ENCODE results near the gene NPFFR1.

NPFFR1 gene

DNA sequence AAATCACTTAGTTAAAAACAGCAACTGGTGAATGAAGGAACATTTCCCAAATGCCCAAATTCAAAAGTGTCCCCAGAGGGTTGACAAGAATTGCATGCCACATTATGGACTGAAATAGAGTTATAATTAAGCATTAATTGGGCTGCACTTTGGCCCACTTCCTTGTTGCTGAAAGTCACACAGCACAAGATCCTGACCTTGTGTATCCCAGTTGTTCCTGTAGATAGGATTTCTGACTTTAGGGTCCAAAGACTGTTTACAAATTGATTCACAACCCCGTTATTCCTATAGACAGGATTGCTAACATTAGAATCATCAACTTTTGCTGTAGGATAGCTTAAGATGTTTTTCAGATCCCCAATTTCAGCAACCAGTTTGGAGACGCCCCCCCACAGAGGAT lies 31.5 kb upstream of the NPFFR1 start:
- no peak for DNase-seq

DNA sequence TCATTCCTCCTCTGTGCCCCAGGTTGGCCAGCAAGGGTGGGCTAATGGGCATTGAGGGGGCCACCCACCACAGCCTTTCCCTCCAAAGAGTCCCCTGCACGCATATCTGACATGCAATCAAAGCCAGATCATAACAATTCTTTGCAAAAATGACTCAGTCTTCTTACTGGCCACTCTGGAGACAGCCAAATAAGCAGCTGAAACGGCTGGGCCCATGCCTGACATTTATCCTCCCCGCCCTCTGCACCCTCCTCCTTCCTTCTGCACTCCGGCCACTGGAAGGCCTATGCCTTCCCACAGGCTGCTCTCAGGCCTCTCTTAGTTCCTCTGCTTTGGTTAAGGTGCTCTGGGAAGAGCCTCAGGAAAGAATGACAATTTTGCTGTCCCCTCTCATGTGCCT lies 29.2 kb upstream of the NPFFR1 start:
- no peak for DNase-seq

DNA sequence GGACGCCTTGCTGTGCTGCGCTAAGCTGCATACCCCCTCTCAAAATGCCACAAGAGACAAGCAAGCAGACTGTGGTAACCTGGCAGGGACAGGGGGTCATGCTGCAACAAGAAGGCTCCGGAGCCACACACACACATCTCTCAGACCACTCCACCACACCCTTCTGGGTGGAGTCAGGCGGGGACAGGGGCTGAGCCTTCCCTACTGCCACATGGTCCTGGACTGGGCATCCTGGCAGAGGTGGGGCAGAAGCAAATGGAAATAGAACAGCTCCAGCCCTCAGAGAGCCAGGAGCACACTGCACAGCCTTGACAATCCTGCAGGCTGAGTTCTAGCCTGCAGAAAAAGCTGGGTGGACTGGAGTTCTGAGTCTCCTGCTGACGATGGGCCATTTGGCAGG lies 28.4 kb upstream of the NPFFR1 start:
- no peak for DNase-seq

DNA sequence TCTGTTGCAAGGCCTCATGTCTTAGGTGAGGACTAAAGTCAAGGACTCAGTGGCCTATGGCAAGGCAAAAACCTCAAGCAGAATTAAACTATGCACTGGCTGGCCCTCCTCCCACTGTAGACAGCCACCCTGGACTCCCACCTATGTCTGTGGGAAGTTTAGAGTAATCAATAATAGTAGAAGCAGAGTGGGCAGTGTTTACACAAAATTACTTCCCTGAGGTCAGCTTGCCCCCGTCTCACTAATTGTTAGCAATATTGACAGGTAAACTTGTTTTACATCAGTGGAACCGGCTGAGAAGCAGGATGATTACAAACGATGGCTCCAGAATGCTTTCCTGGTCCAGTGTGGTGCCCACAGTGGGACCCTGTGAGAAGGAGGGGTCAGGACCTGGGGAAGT lies 27.9 kb upstream of the NPFFR1 start:
- DNase-seq, result no peak

DNA sequence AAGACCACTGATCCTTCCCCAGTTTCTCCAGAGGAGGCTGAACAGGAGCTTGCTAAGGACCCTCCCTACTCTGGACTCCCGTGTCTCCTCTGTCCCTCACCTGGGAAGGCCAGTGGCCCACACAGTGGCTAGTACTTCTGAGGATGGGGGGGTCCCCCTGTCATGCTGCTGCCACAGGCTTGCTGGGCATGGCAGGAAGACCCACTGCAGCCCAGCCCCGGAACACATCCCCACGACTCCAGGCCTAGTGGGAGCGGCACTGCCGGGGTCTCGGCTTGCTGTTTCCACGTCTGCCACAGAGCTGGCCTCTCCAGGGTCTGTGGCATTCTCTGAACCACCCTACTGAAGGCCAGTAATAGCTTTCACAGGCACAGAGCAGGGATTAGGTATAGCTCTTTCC lies 25.9 kb upstream of the NPFFR1 start:
- no peak for DNase-seq

DNA sequence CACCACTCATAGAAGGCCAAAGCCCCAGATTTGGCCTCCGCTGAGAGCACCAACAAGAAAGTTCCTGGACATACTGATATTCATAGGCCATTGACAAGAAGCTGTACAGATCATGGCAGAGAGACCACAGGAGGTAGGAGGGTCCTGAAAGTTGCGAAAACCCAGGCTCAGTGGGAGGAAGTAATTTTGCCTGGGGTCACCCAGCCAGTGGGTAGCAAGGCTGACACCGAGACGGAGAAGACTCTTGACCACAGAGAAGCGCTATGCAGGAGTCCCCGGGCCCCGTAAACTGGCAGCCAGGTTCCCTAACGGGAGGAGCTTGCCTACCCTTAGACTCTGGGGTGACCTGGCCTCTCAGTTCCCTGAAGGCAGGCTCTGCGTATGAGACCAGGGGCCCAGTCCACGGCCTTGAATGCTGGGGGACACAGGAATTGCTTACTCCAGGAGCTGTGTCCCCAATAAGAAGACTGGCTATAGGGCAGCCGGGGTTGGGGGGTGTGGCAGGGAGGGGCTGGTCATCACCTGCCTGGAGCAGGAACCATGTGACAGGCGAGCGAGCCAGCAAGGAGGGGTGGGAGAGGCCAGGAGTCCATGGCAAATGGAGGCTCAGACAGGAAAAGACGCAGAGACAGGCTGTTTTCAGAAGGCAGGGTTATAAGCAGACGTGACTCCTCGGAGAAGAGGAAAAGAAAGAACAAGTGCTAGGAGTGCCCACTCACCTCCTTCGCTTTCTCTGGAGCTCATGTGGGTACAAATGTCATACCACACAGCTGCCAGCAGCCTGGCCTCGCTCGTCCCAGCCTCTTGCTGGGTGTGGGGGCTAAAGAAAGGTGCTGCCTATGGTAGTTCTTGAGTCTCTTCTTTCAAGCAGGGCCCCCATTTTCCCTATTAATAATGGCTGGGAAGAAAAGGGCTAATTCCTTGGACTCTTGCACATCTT lies 24.6 kb upstream of the NPFFR1 start:
- no peak for DNase-seq

DNA sequence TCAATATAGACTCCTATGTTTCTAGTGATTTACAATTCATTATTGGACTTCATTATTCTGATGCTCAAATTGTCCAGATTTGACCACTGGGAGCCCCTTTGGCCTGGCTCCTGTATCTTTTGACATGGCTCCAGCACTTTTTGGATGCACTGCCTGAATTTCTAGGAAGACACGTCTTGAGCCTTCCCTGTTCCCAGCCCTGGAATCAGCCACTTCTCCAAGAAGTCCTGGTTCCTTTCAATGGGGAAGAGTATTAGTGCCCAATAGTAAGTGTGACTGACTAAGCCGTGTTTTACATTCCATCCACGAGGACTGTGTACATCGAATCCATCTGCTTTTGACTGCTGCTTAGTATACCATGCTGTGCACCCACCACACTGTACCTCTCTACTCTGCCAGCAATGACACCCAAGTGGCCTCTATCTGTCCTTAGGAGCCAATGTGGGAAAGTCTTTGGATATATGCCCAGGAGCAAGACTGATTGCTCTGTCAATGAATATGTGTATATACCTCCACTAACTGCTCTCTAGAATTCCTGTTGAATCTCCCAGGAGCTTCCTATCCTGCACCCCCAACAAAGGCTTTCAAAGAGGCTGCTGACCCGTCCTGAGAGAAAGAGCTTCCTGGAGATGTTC lies 23.2 kb upstream of the NPFFR1 start:
- DNase-seq, result no peak

DNA sequence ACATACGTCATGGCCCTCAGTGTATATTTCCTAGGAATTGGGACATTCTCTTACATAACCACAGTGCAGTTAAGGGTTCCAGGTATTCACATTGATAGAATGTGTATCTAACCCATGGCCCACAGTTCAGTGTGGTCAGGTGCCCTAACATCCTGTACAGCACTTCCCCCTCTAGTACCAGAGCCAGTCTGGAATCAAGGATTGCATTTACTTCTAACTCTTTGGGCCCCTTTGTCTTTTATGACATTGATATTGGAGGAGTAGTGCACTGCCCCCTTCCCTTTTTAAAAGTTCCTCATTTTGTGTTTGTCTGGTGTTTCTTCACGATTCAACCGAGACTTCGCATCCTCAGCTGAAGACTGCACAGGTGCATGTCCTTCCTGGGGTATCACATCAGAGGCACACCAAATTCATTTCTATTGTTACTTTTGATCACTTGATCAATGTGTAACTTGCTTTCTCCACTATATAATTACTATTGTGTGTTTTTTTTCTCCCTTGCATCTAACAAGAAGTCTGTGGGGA lies 22.4 kb upstream of the NPFFR1 start:
- DNase-seq, result no peak

DNA sequence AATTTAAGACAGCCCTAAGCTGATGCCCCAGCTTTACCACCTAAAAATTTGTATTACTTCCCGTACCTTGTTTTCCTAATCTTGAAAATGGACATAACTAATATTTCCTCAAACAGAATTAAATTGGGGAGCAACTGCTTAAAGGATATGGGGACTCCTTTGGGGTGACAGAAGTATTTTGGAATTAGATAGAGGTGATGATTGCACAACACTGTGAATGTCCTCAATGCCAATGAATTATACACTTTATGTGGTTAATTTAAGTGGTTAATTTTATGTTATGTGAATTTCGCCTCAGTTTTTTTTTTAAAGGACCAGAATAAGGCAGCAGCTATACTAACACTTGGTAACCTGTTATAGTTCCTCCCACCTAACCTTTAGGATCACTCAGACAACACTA lies 19.9 kb upstream of the NPFFR1 start:
- no peak for DNase-seq

DNA sequence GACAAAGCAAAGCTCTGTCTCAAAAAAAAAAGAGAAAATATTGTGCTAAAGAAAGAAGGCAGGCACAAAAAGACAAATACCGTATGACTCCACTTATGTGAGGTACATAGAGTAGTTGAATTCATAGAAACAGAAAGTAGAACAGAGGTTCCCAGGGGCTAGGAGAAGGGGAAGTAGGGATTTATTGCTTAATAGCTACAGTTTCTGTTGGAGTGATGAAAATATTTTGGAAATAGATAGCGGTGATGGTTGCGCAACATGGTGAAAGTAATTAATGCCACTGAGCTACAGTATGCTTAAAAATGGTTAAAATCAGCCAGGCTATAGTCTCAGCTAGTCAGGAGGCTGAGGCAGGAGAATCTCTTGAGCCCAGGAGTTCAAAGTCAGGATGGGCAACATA lies 18.5 kb upstream of the NPFFR1 start:
- DNase-seq, result no peak

DNA sequence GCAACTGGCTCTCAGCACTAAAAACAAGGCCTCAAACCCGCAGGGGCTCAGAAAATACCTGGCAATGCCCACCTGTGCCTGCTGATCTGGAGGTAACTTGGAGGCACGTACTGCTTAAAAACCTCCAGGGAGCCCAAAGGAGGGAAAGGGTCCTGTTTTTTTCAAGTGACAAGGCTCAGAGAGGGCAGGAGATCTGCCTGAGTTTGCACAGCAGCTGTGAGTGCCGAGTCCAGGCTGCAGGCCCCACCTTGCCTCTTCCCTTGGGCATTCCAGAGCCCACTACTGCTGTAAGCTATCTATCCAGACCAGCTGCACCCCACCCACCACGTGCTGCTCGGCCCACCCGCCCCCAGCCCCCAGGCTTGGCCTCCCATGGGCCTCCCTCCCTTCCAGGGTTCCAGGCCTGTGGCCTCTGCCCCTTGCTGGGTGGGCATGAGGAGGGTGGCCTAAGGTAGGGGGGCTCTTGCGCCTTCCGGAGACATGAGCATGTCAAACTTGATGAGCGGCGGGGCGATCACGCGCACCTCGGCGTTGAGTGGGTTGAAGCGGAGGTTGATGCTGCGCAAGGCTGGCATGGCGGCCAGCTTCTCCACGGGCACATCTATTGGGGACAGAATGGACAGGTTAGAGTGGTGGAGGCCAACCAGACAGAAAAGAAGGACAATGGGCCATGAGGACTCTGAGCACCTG lies 17.2 kb upstream of the NPFFR1 start:
- no peak for DNase-seq

DNA sequence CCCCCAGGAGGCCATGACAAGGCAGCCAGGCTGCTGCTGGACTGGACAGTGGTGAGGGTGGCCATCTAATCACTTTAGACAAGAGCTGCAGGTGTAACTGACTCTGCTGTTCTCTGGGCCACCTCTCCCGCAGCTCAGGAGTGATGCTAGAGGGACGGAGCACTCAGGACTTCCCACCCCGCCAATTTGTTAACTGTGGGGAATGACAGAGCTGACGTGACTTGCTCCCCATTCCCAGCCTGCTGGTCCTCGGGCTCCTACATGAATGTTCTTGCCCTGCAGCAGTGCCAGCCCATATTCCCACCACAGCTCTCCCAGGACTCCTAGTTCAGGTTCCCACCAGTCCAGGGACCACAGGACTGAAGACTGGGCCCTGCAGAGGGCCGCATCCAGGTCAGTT lies 16.7 kb upstream of the NPFFR1 start:
- no peak for DNase-seq

DNA sequence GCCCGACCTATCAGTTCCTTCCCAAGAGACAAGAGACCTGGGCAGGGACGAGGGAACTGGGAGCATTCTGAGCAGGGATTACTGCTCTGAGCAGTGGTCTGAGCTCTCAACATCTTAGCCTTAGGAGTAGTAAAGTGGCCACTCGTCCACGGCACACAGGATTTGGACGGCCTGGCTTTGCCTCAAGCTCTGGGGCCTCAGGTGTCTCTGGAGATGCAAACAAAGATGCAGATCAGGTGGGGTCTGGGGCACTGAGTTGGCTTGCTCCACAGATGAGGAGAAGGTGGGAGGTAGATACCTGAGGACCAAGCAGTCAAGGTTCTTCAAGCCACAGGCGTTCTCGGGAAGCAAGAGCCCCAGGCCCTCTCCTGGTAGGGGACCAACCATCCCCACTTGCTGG lies 16.1 kb upstream of the NPFFR1 start:
- DNase-seq, result no peak

DNA sequence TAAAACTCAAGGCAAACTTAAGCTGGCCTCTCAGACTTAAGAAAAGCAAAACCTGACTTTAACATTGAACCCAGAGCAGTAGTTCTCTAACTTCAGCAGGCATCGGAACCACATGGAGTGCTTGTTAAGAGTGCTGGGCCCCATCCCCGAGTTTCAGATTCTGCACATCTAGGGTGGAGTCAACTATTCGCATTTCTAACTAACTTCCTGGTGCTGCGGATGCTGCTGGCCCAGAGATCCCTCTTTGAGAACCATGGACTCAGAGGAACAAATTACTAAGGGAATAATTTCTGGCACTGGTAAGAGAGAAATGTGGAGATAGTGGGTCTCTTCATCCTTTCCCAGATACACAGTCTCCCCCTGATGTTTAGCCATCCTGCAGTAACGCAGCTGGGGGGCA lies 14.6 kb upstream of the NPFFR1 start:
- DNase-seq, result no peak

DNA sequence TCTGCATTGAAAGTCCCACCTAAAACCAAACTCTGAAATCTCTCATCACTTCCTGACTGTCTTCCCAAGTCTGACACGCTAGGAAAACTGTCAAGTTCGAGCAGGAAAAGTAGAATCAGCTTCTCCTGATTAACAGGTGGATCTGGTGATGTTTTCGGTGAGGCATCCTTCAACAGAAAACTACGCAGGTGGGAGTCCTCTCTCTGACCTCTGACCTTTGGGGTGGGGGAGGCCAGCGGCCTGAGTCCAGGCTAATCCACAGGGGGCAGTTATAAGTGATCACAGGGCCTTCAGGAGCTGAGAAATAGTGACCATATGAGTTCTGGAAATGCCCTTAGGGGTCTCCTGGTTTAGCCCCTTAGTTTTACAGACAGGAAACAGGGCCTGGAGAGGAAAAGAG lies 13.4 kb upstream of the NPFFR1 start:
- DNase-seq, result no peak

DNA sequence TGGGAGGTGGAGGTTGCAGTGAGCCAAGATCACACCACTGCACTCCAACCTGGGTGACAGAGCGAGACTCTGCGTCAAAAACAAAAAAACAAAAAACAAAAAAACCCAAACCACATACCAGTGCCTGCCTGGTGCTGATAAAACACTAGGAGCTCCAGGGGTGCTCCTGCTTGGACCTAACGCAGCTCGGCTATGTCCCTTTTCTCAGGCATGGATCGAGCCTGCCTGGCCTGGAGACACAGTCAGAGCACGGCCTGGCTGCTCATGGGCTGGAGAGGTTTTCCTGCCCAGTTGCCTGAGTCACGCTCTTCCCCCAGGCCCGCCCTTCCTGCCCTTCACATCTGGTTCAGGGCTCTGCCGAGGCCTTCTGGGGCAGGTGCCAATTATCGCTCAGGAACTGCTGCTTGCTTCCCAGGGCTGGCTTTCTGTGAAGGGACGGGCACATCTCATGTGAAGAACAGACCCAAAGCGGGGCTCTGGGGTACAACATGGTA lies 12.6 kb upstream of the NPFFR1 start:
- no peak for DNase-seq

DNA sequence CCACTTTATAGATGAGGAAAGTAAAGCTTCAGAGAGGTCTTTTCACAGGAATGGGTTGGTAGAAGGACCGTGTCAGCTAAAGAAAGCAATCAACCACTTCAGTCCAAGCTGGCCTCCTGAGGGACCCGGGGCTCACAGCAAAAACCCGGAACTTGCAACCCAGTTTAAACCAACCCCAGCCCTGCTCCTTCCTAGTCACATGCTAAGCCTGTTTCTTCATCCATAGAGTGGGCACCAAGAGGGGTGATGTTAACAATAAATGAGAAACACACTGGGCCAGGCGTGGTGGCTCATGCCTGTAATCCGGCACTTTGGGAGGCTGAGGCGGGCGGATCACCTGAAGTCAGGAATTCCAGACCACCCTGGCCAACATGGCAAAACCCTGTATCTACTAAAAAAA lies 12.1 kb upstream of the NPFFR1 start:
- DNase-seq, result no peak

DNA sequence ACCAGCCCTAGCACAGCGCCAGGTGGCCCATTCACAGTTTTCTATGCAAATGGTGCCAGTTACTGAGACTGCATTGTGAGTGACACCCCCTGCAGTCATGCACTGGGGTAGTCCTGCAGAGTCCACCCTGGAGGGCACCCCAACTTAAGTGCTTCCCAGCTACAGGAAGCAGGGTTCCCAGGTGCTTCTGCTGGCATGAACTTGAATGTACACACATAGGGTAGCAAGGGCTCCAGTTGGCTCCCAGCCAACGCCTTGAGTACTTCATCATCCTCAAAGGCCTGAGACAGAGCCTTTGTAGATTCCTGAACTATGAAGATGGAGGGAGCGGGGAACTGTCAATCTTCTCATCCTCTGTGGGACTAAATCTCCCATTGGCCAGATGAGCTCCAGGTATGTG lies 11.5 kb upstream of the NPFFR1 start:
- DNase-seq, result no peak

DNA sequence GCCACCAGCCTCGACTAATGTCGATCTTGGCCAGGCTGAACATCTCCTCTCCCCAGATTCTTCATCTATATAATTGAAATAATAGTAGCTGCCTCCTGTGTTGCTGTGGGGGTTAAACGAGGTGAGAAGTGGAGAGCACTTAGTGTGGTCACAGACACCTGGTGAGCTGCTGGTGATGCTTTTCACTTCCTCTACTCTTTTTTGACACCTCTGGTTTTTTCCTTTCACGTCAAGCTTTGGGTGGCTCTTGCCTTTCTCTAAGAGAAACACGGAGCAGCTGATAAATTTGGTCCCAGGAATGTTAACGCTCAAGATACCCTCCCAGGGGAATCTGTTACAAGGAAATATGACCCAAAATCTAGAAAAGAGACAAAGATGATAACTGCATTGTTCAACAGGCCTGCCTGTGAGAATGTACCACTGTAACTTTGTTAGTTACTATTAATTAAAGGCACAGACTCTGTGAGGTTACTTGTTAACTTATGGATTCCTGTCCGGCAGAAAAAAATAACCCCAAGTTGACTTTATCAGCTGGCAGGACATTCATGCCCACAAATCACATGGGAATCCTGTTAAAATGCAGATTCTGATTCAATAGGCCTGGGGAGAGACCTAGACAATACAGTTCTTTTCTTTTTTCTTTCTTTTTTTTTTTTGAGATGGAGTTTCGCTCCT lies 9.5 kb upstream of the NPFFR1 start:
- no peak for DNase-seq

DNA sequence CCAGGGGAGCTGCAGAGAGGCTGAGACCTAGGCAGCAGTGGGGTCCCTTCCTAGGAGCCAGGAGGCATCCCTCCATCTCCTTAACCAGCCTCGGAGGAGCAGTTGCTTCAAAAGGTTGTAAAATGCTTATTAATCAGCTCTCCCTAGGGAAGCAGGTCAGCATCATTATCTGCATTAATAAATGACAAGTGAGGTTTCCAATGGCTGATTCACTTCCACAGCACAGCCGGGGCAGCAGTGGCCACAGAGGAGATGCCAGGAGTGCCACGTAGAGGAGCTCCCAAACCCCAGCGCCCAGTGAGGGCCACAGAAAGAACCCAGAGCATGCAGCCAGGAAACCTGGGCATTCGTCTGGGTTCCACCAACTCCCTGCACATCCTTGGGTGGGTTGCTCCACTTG lies 8.2 kb upstream of the NPFFR1 start:
- no peak for DNase-seq

DNA sequence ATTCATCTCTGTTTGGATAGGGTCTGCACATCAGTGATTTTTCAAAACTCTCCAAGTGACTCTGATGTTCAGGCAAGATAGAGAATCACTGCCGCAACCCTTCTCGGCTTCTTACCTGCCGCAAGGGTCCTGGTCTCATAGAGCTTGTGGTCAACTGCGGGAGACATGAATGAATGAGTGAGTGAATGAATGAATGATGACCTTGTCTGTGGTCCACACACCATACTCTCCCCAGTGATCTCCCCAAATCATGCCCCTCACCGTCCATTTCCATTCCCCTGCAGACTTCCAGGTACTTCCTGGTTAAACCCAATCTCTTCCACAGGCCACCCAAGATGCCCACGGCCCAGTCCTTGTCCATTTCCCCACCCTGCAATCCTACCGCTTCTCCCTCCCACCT lies 5.9 kb upstream of the NPFFR1 start:
- no peak for DNase-seq

DNA sequence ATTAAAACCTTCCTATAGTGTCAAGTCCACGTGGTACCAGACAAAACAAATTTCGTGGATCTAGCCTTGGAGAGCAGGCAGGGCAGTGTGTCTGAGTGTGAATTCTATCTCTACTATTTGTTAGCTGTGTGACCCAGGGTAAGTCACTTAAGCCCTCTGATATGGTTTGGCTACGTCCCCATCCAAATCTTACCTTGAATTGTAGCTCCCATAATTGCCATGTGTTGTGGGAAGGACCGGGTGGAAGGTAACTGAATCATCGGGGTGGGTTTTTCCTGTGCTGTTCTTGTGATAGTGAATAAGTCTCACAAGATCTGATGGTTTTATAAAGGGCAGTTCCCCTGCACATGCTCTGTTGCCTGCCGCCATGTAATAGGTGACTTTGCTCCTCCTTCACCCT lies 2.8 kb upstream of the NPFFR1 start:
- DNase-seq, result no peak

DNA sequence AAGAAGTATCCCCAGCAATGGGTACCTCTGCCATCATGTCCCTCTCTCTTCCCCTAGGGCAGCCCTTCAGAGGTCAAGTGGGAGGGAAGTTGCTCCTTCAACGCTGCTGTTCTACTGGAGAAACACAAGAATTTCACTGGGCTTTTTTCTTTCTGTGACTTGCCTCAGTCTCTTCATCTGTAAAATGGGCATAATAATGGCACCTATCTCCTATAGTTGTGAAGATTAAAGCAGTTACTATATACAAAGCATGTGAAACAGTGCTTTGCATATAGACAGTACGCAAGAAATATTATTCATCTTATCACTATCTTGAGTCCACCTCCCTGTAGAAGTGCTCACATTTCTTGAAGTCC lies 1.6 kb upstream of the NPFFR1 start:
- no peak for DNase-seq
